Measurements from ENCODE around the gene TAS2R9.

The TAS2R9 gene, protein sequence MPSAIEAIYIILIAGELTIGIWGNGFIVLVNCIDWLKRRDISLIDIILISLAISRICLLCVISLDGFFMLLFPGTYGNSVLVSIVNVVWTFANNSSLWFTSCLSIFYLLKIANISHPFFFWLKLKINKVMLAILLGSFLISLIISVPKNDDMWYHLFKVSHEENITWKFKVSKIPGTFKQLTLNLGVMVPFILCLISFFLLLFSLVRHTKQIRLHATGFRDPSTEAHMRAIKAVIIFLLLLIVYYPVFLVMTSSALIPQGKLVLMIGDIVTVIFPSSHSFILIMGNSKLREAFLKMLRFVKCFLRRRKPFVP

GRCh38 chr12:10810068-10810467, at the start of gene TAS2R9:
TAS2R9 (minus strand) TSS chr12:10810168; CDS start chr12:10810075, 93 bp downstream.
- TF ChIP-seq GATA2 (IDR thresholded peaks at IDR 0.05; ENCODE audit: low read depth, low read length) (no peak), GATA3 (IDR thresholded peaks at IDR 0.05; ENCODE audit: low read depth, low read length) (no peak)

GRCh38 chr12:10855807-10856206, 45.8 kb upstream of the TAS2R9 start:
- TF ChIP-seq GATA2 (IDR thresholded peaks at IDR 0.05; ENCODE audit: low read depth, low read length), result no peak
- no peak for TF ChIP-seq GATA3 (IDR thresholded peaks at IDR 0.05; ENCODE audit: low read depth, low read length)

GRCh38 chr12:10853776-10854175, 43.8 kb upstream of the TAS2R9 start:
- TF ChIP-seq GATA3 (IDR thresholded peaks at IDR 0.05; ENCODE audit: low read depth, low read length) (no peak), GATA2 (IDR thresholded peaks at IDR 0.05; ENCODE audit: low read depth, low read length) (no peak)

- TF ChIP-seq GATA2 (IDR thresholded peaks at IDR 0.05; ENCODE audit: low read depth, low read length) (no peak), GATA3 (IDR thresholded peaks at IDR 0.05; ENCODE audit: low read depth, low read length) (no peak)
These were observed 41.4 kb upstream of the TAS2R9 start for GRCh38 chr12:10851243-10851858.

DNA sequence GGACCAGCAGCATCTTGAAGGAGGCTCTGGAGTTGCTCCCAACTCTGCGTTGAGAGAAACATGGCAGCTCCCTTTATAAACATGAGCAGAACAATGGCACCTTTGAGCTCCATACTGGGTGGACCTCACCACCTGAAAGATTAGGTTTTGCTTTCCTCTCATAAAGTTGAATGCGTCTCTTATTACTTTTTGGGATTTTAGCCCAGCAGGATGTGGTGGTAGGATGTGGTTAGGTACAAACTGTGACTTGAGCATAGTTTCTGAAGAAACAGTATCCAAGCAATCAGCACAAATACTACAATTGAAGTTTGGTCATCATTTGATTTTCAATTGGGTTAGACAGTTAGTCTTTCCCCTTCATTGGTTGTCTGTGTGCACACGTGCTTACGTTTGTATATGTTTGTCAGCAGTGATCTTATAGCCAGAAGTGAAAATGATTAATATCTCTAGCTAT, 39.5 kb upstream of the TAS2R9 start, which contains the start of gene PRR4:
TSS of gene PRR4 (minus strand) at position 51 of the 454 bp plus-strand sequence. CDS start at position 13, 38 bp downstream.
- TF ChIP-seq GATA2 (IDR thresholded peaks at IDR 0.05; ENCODE audit: low read depth, low read length) (no peak), GATA3 (IDR thresholded peaks at IDR 0.05; ENCODE audit: low read depth, low read length) (no peak)

- no peak for TF ChIP-seq GATA2 (IDR thresholded peaks at IDR 0.05; ENCODE audit: low read depth, low read length)
- no peak for TF ChIP-seq GATA3 (IDR thresholded peaks at IDR 0.05; ENCODE audit: low read depth, low read length)
These were observed 37.8 kb upstream of the TAS2R9 start for GRCh38 chr12:10847744-10848143.

DNA sequence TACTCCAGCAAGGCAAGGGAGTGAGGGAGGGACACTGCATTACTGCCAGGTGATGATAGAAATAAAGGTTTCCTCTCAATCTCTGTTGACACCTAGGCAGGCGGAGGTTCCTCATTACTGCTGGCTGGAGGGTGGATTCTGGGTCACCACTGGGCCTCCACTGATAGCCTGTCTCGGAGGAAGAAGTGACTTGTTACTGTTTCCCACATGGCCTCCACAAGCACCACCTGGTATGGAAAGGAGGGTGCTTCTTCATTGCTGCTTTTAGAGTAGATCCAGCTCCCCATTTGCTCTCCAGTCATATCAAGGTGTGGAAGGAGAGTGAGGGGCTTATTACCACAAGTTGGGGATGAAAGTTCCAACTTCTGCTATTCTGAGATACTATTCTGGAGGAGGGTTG, 32.9 kb upstream of the TAS2R9 start:
- TF ChIP-seq GATA2 (IDR thresholded peaks at IDR 0.05; ENCODE audit: low read depth, low read length) (no peak), GATA3 (IDR thresholded peaks at IDR 0.05; ENCODE audit: low read depth, low read length) (no peak)

DNA sequence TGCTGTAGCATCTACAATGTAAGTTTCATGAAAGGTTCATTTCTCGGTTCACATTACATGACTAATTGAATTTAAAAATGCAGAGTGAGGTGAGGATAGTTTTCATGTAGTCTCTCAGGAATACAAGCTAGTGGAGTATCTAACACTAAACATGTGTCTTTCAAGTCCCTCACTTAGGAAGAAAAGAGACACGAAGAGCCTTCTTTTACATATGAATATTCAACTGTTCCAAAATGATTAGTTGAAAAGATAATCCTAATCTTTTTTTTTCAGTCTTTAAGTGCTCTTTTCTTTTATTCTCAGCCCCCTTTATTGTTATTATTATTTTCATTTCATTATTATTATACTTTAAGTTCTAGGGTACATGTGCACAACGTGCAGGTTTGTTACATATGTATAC, 28.5 kb upstream of the TAS2R9 start:
- TF ChIP-seq GATA3 (IDR thresholded peaks at IDR 0.05; ENCODE audit: low read depth, low read length), result no peak
- TF ChIP-seq GATA2 (IDR thresholded peaks at IDR 0.05; ENCODE audit: low read depth, low read length), result no peak

GRCh38 chr12:10829994-10830393, 20.0 kb upstream of the TAS2R9 start:
- TF ChIP-seq GATA3 (IDR thresholded peaks at IDR 0.05; ENCODE audit: low read depth, low read length) (no peak), GATA2 (IDR thresholded peaks at IDR 0.05; ENCODE audit: low read depth, low read length) (no peak)

- no peak for TF ChIP-seq GATA3 (IDR thresholded peaks at IDR 0.05; ENCODE audit: low read depth, low read length)
- no peak for TF ChIP-seq GATA2 (IDR thresholded peaks at IDR 0.05; ENCODE audit: low read depth, low read length)
These were observed 16.3 kb upstream of the TAS2R9 start, which contains the start of gene TAS2R10 for GRCh38 chr12:10826258-10826657. TAS2R10 (minus strand) TSS chr12:10826358; CDS start chr12:10826269, 89 bp downstream.

GRCh38 chr12:10824957-10825356, 15.0 kb upstream of the TAS2R9 start:
- TF ChIP-seq GATA2 (IDR thresholded peaks at IDR 0.05; ENCODE audit: low read depth, low read length) (no peak), GATA3 (IDR thresholded peaks at IDR 0.05; ENCODE audit: low read depth, low read length) (no peak)

DNA sequence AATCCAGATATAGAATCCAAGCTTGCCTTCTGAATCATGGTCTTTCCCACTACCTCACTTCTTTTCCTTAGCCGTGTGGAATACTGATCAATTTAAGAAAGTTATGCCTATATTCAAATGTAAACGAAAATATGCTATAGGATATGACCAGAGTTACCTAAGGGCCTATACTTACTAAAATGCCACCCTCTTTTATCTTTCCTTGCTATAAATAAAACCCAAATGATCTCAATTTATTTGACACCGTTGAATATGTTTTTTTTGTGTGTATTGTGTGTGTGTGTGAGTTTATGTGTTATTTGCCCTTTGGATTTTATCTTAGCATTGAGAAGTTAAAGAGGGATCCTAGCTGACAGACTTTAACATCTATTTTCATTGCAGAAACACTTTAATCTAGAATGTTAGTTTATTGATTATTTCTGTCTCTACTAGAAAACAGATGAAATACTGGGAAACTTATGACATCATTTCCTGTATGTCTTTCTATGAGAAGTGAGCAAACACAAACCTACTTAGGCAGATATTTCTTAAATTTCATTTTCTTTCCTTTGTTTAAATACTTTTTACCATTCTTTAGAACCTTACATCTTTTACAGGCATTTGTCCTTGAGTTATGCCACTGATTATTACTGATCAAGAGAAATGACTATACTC, 2.0 kb upstream of the TAS2R9 start:
- no peak for TF ChIP-seq GATA3 (IDR thresholded peaks at IDR 0.05; ENCODE audit: low read depth, low read length)
- TF ChIP-seq GATA2 (IDR thresholded peaks at IDR 0.05; ENCODE audit: low read depth, low read length), result no peak

- no peak for TF ChIP-seq GATA2 (IDR thresholded peaks at IDR 0.05; ENCODE audit: low read depth, low read length)
- TF ChIP-seq GATA3 (IDR thresholded peaks at IDR 0.05; ENCODE audit: low read depth, low read length), result no peak
These were observed 2.8 kb downstream of the TAS2R9 start, which contains the start of gene TAS2R8 for GRCh38 chr12:10807186-10807585. TAS2R8 (minus strand) TSS chr12:10807286; CDS start chr12:10806980, 306 bp downstream.

DNA sequence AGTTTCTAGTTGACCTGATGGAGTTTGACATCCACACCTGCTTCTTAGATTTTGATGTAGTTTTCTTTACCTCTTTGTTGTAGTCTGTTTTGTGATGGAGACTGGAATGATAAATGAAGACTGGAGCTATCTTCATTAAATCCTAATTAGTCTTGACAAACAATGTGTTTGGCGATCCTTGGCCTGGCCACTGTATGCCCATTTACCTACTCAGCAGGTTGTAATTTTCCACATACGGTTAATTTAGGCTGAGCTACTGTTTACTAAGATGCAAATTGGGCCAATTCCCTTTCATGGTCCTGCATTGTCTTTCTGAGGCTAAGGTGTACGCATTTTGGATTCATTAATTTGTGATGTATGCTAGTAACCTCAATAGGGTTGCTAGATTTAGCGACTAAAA, 7.4 kb downstream of the TAS2R9 start, which contains the start of gene TAS2R7:
TSS of gene TAS2R7 (minus strand) at position 41 of the 400 bp plus-strand sequence. CDS start 57 bp downstream, outside the sequence.
- no peak for TF ChIP-seq GATA2 (IDR thresholded peaks at IDR 0.05; ENCODE audit: low read depth, low read length)
